PC-3 (cell line): ENCODE data around the gene RND3. TPM values are rescaled to one million over a fixed set of nuclear protein-coding genes. Genes with fewer than 3 reads are reported as not detected.

Experiments used
- ATAC-seq: fragments of 200-7000 bp; cut with Tn5 transposase; 2 replicates; pipeline ENCODE4 v1.9.1; 2020; ENCODE audit warnings: mild to moderate bottlenecking, moderate library complexity
- BruUV-seq: library from RNA; stranded (reverse); fragments of 400-500 nt; replicated peaks from 2 replicates; lab custom pipeline; 2021; lab: Mats Ljungman, UMichigan
- CTCF ChIA-PET: fragments of 300-600 bp; sonication (Branson Sonifier 250); formaldehyde crosslinking; loops from one replicate; lab custom pipeline; 2022; ENCODE audit warnings: antibody characterized with exemption; lab: Charles Lee
- POLR2A ChIA-PET: fragments of 300-600 bp; sonication (Branson Sonifier 250); formaldehyde crosslinking; loops from one replicate; lab custom pipeline; 2022; ENCODE audit warnings: antibody characterized with exemption; ENCODE audit not compliant: unreplicated experiment; lab: Charles Lee
- DNase-seq: peaks from one replicate; pipeline ENCODE4 v3.0.0-alpha.2; 2015
- H2AFZ ChIP-seq: fragments of 300-600 bp; sonication (generic); 2 replicates; pipeline ENCODE4 v1.6.0; 2016; ENCODE audit warnings: antibody characterized with exemption, low read length
- H3F3A ChIP-seq: fragments of 300-600 bp; sonication (generic); one replicate; pipeline ENCODE4 v1.6.0; 2017; ENCODE audit warnings: antibody characterized with exemption, low read length, control low read depth, mild to moderate bottlenecking; ENCODE audit not compliant: unreplicated experiment
- H3K27ac ChIP-seq: fragments of 300-600 bp; sonication (generic); 2 replicates; pipeline ENCODE4 v1.5.1; 2016; ENCODE audit warnings: mild to moderate bottlenecking, low read length
- H3K27me3 ChIP-seq: fragments of 300-600 bp; sonication (generic); 2 replicates; pipeline ENCODE4 v1.6.1; 2016; ENCODE audit warnings: low read length, mixed read lengths
- H3K36me3 ChIP-seq: fragments of 300-600 bp; sonication (generic); 2 replicates; pipeline ENCODE4 v1.6.1; 2016; ENCODE audit warnings: low read depth, mixed run types, low read length, mixed read lengths
- H3K4me1 ChIP-seq: fragments of 300-600 bp; sonication (generic); 2 replicates; pipeline ENCODE4 v1.5.1; 2016; ENCODE audit warnings: low read length; ENCODE audit not compliant: insufficient read depth
- H3K4me2 ChIP-seq: fragments of 300-600 bp; sonication (generic); 2 replicates; pipeline ENCODE4 v1.6.0; 2016; ENCODE audit warnings: low read length
- H3K4me3 ChIP-seq: fragments of 300-600 bp; sonication (generic); 2 replicates; pipeline ENCODE4 v1.5.1; 2016; ENCODE audit warnings: mild to moderate bottlenecking, low read length, mixed read lengths
- H3K79me2 ChIP-seq: fragments of 300-600 bp; sonication (generic); 2 replicates; pipeline ENCODE4 v1.6.1; 2017; ENCODE audit warnings: low read length, mixed read lengths
- H3K9ac ChIP-seq: fragments of 300-600 bp; sonication (generic); 2 replicates; pipeline ENCODE4 v1.6.0; 2016; ENCODE audit warnings: mild to moderate bottlenecking, low read length
- H3K9me2 ChIP-seq: fragments of 300-600 bp; sonication (generic); replicated peaks from 2 replicates; pipeline ENCODE4 v1.6.1; 2016; ENCODE audit warnings: mixed run types, low read length, mixed read lengths
- H3K9me3 ChIP-seq: fragments of 300-600 bp; sonication (generic); 2 replicates; pipeline ENCODE4 v1.6.1; 2016; ENCODE audit warnings: low read length, mixed read lengths
- H4K20me1 ChIP-seq: fragments of 300-600 bp; sonication (generic); 2 replicates; pipeline ENCODE4 v1.6.1; 2016; ENCODE audit warnings: low read length, mixed read lengths
- CTCF ChIP-seq: fragments of 300-600 bp; sonication (generic); conservative IDR thresholded peaks from 2 replicates; pipeline ENCODE4 v1.5.1; 2017; ENCODE audit warnings: antibody characterized with exemption, low read depth, mild to moderate bottlenecking, low read length
- EZH2 ChIP-seq: fragments of 300-600 bp; sonication (generic); IDR thresholded peaks from one replicate; pipeline ENCODE4 v1.6.1; 2017; ENCODE audit warnings: antibody characterized with exemption, mild to moderate bottlenecking, low read length; ENCODE audit not compliant: unreplicated experiment
- EZH2phosphoT487 ChIP-seq: fragments of 300-600 bp; sonication (generic); IDR thresholded peaks from 2 replicates; pipeline ENCODE4 v1.6.1; 2018; ENCODE audit warnings: mild to moderate bottlenecking, antibody characterized with exemption, low read length, borderline replicate concordance
- intact Hi-C: fragments of 100-400 bp; cut with micrococcal nuclease; formaldehyde crosslinking; loops from 2 replicates; pipeline ENCODE4 v1.9.0; 2023
- total RNA-seq: library from RNA; depleted of rRNA; stranded (reverse); fragments of >200 nt; gene quantifications from 2 replicates; pipeline ENCODE4 v1.2.3, GENCODE V29; 2014

Gene RND3
- total RNA-seq, 1 experiment from 2014 or later: 201 TPM

- no peak overlapping the region for H3K4me2 ChIP-seq
- H4K20me1 ChIP-seq: peaks cover 25% of the 10 kb centered on the region
- no peak overlapping the region for H3K9ac ChIP-seq
- H3K79me2 ChIP-seq: peaks cover 25% of the 10 kb centered on the region
- H3K27me3 ChIP-seq: no peaks in the 10 kb centered on the region
- ATAC-seq (peak; percentile 5; the same call in 1 of the 2 replicates), DNase-seq (peak; percentile 14)
- H2AFZ ChIP-seq: no peak overlapping the region
- H3K36me3 ChIP-seq: peaks cover 27% of the 10 kb centered on the region
- peak overlapping the region; percentile 16; the same call in 1 of the 2 replicates for H3K27ac ChIP-seq
- no peaks in the 10 kb centered on the region for H3K9me2 ChIP-seq
- H3K4me3 ChIP-seq: no peak overlapping the region
- H3K9me3 ChIP-seq: no peaks in the 10 kb centered on the region
- H3F3A ChIP-seq: peaks cover 13% of the 10 kb centered on the region
- intact Hi-C loops: loop anchor here (2.0 to 5.0 kb wide), 2 partner anchors 277 to 699 kb away; no protein-coding TSS in a partner anchor
- peaks cover 50% of the 10 kb centered on the region for H3K4me1 ChIP-seq
- ChIA-PET CTCF (no interaction called here), POLR2A (no interaction called here)
- TF ChIP-seq EZH2phosphoT487: no peak
- TF ChIP-seq CTCF: no peak
- no peak for TF ChIP-seq EZH2
- TSS peak; percentile 1 for BruUV-seq
Measured at GRCh38 chr2:150465703-150466569, 21.5 kb downstream of the RND3 start.

GRCh38 chr2:150464986-150465385, 22.5 kb downstream of the RND3 start:
- H3K4me1 ChIP-seq: peaks cover 40% of the 10 kb centered on the region
- peaks cover 18% of the 10 kb centered on the region for H3K36me3 ChIP-seq
- H4K20me1 ChIP-seq: peaks cover 15% of the 10 kb centered on the region
- H3K9ac ChIP-seq: no peak overlapping the region
- H3K9me3 ChIP-seq: no peaks in the 10 kb centered on the region
- H2AFZ ChIP-seq: no peak overlapping the region
- peaks cover 13% of the 10 kb centered on the region for H3F3A ChIP-seq
- peaks cover 15% of the 10 kb centered on the region for H3K79me2 ChIP-seq
- DNase-seq (no peak), ATAC-seq (peak; percentile 2; the same call in 1 of the 2 replicates)
- CTCF ChIA-PET: no interaction called here
- no TSS peak for BruUV-seq
- TF ChIP-seq EZH2 (no peak), EZH2phosphoT487 (no peak), CTCF (no peak)
- H3K9me2 ChIP-seq: no peaks in the 10 kb centered on the region
- peak overlapping the region; percentile 27 for H3K27ac ChIP-seq
- H3K4me3 ChIP-seq: no peak overlapping the region
- POLR2A ChIA-PET: interaction anchor here (0.6 to 0.7 kb wide), 3 partner anchors 9 to 183 kb away, joined by 3 to 6 read pairs (median 3); no protein-coding TSS in a partner anchor
- intact Hi-C loops: loop anchor here (5.0 kb wide), 1 partner anchor 698 kb away; no protein-coding TSS in a partner anchor
- H3K4me2 ChIP-seq: no peak overlapping the region
- no peaks in the 10 kb centered on the region for H3K27me3 ChIP-seq
